Left colon (tissue), 2 donors: ENCODE results near the gene ALDH1A1. TPM values are rescaled to one million over a fixed set of nuclear protein-coding genes. Genes with fewer than 3 reads are reported as not detected.

Experiments
- ATAC-seq: fragments of 200-7000 bp; cut with Tn5 transposase; one replicate; pipeline ENCODE4 v1.9.1; 2020; ENCODE audit warnings: mild to moderate bottlenecking, moderate library complexity
- DNase-seq, 2 donors: peaks; one replicate each; pipeline ENCODE4 v3.0.0-alpha.2; 2020
- intact Hi-C, 2 donors: fragments of 100-400 bp; cut with DNase I in 1 of 2; cut with micrococcal nuclease in 1 of 2; formaldehyde crosslinking; loops; one replicate each; pipeline versions ENCODE4 v1.11.2 to v1.14.0; 2022; cut with DNase I, micrococcal nuclease
- total RNA-seq, 2 donors: library from RNA; stranded (reverse); fragmentation: NEBNext Ultra II Directional; extraction: Animal tissue kit (Norgen Biotek cat#: 25700); gene quantifications; one replicate each; pipeline ENCODE4 v1.2.1, GENCODE V29; 2021
- donor health status: DM: no; HTN: no; CAD: no.
- donor health status: DM: yes; HTN: yes; CAD: no.

The ALDH1A1 gene
- total RNA-seq, 2 donors from 2014 or later, result 91.0 to 105 TPM

GRCh38 chr9:72980600-72981265, 27.9 kb upstream of the ALDH1A1 start:
- ATAC-seq, result no peak
- no peak for DNase-seq
- intact Hi-C loops, result no loop called here

- intact Hi-C loops, result no loop called here
- ATAC-seq (no peak), DNase-seq (no peak)
Observed at GRCh38 chr9:72980183-72980582, 27.3 kb upstream of the ALDH1A1 start.

GRCh38 chr9:72979405-72980100, 26.7 kb upstream of the ALDH1A1 start:
- DNase-seq (no peak), ATAC-seq (no peak)

DNA sequence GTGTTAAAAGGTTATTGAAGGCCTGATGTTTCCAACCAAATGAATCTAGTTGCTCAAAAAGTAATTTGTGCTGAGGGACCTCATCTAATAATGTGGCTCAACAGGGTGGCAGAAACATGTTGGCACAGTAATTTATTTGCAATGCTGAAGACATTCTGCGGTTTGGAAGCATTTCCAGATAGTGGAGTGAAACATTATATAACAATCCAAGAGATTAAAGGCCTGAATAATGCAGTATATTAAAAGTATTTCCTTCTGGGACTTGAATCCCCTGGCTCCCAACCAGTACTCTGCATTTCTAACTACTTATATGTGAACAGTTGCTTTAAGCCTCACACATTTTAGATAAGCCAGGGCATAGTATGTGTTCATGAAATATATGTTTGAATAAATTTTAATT, 25.9 kb upstream of the ALDH1A1 start:
- ATAC-seq (no peak), DNase-seq (no peak)
- intact Hi-C loops, result no loop called here

More at GRCh38 chr9:72979405-72980100, 26.7 kb upstream of the ALDH1A1 start:
- intact Hi-C loops, result no loop called here

DNA sequence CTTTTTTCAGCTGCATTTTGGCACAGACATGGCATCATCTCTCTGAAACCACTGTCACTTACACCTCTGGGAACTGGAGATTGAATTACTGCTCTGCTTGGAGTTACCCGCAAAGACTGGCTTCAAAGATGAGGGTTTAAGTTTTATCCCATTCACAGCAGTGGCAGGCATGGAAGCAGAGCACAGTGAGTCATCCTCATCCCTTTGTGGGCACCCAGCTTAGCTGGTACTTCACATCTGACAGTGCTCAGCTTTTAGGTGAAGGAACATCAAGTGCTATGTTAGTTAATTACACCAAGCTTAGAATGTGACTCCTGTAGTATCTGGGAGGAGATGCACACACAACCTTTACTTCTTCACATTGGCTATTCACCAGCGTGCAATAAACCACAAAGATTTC, 24.8 kb upstream of the ALDH1A1 start:
- ATAC-seq, result no peak
- no peak for DNase-seq
- intact Hi-C loops, result no loop called here

GRCh38 chr9:72974501-72974900, 21.6 kb upstream of the ALDH1A1 start:
- intact Hi-C loops, result no loop called here
- ATAC-seq (no peak), DNase-seq (no peak)

DNA sequence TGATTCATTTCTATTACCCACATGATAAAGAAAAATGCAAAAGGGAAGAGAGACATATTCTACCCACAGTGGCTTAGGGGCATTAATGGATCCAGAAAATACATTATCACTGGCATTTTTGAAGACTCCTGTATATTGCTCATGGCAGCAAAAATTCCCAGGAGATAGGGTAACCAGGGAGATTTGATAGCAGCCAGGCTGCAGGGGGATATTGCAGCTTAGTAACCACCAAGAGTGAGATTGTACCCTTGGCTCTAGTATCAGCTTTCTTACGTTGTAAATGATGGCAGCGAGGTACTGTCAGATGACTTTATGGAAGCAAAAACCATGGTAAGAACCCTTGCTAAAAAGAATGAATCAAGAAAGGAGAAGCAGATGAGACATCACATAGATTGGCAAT, 19.8 kb upstream of the ALDH1A1 start:
- intact Hi-C loops, result no loop called here
- no peak for ATAC-seq
- DNase-seq, result no peak

DNA sequence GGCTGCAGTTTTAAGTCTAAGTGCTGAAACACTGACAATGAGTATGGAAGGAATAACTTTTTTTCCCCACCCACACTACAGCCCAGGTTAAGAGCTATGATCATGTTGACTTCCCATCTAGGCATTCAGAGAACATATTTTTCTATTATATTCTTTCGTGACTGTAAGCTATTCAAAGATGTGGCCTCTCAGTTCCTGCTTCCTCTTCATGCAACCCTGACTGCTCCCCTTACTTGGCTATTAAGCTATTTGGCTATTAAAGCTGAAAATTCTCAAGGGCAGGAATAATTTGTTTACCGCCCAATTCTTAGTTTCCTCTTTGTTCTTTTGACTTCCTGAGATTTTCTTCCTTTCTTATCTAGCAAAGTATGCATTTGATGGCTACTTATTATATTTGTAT, 18.6 kb upstream of the ALDH1A1 start:
- ATAC-seq (no peak), DNase-seq (no peak)
- intact Hi-C loops, result no loop called here

DNA sequence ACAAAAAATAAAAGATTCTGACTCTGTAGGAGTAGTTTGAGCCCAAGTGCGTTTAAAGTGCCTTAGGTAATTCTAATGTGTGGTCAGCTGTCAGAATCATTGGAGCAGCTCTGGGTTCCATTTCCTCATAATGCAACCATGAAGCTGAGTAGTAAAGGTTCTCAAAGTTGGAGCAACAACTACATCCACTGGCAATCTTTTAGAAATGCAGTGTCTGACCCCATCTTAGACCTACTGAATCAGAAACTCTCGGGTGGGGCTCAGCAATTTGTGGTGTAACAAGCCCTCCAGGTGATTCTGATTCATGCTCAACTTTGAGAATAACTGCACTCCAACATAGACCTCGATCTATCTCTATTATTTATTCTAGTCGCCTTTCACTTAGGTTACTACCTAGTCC, 7.6 kb upstream of the ALDH1A1 start:
- DNase-seq (no peak), ATAC-seq (peak; percentile 78)
- intact Hi-C loops, result no loop called here

DNA sequence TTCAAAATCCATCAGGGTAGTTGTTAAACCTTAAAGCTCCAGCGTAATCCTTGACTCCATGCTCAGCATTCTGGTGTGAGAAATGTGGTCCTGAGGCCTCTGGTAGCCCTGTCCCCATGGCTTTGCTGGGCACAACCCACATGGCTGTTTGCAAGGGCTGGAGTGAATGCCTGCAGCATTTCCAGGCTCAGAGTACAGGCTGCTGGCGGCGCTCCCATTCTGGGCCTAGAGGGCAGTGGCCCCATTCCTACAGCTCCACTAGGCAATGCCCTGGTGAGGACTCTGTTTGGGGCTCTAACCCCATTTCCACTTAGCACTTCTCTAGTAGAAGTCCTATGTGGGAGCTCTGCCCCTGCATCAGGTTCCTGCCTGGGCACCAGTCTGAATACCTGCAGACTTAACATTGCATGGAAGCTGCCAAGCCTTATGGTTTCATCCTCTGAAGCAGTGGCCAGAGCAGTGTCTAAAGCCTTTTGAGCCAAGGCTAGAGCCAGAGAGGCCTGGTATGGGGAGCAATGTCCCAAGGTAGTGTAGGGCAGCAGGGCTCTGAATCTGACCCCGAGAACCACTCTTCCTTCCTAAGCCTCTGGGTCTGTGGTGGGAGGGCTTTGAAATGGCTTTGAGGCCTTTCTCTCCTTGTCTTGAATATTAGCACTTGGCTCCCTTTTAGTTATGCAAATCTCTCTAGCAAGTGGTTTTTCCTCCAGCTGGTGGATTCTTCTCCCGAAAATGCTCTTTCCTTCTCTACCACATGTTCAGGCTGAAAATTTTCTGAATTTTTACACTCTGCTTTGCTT, 5.8 kb upstream of the ALDH1A1 start:
- intact Hi-C loops, result loop anchor here in 1 of 2 donors (5.0 to 10.0 kb wide), 2 partner anchors 66 to 86 kb away; no protein-coding TSS in a partner anchor
- DNase-seq (no peak), ATAC-seq (no peak)

DNA sequence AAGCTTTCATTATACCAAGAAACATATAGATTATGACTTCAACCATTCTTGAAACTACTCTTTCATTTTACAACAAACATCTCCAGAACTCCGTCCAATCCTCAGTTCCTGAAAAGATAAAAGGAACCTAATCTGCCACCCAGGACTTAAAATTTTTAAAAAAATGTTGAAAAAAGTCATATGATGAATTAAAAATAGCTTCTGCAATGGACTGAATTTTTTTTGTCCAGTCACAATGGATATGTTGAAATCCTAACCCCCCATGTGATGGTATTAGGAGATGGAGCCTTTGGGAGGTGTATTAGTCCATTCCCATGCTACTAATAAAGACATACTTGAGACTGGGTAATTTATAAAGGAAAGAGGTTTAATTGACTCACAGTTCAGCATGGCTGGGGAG, 2.7 kb upstream of the ALDH1A1 start:
- DNase-seq, result no peak
- intact Hi-C loops, result loop anchor here in 1 of 2 donors (5.0 to 10.0 kb wide), 2 partner anchors 69 to 83 kb away; no protein-coding TSS in a partner anchor
- no peak for ATAC-seq

GRCh38 chr9:72955126-72955455, 2.2 kb upstream of the ALDH1A1 start:
- intact Hi-C loops, result loop anchor here in 1 of 2 donors (5.0 to 10.0 kb wide), 2 partner anchors 70 to 83 kb away; no protein-coding TSS in a partner anchor
- ATAC-seq, result no peak
- DNase-seq, result no peak

DNA sequence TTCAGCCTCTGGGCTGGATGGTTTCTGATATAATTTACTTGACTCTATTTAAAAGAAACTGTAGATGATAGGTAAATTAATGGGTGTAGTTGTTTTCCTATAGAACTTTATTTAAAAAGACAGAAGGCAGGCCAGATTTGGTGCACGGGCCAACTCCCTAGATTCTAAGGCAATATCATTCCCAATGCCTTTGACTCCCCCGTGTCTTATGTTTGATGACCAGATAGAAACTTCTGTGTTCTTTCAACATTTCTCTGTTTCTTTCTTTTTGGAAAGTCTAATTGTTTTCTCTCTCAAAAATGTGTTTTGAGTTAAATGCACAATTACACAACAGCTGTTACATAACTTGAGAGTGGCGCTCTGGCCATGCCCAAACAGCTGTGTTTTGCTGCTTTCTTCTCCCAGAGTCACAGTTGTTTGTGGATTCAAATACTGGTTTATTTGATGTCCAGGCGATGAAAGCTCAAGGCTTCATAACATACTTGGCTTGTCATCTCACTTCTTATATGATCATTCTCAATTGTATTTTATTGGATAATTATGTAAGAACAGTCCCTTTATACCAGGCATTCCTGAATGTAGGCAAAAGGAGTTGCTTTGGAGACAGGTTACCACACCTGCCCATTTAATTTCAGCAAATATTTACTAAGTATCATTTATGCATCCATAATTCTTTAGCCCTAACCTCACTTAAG, 1.7 kb upstream of the ALDH1A1 start:
- DNase-seq (no peak), ATAC-seq (peak; percentile 74)
- intact Hi-C loops, result loop anchor here in 1 of 2 donors (5.0 to 10.0 kb wide), 2 partner anchors 70 to 82 kb away; no protein-coding TSS in a partner anchor

DNA sequence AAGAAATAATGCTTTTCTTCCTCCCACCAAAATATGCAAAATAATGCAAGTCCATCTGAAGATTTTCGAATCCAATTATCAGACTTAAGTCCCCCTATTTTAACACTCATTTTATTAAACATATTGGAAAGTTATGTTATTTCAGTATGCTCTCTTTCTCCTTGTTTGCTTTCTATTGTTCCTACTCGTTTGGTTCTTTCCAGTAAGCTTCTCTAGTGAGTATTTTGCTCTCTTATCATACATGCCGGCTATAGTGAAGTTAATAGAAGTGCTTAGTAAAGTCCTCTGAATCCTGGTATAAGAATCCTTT, 517 bp downstream of the ALDH1A1 start:
- intact Hi-C loops, result loop anchor here in 1 of 2 donors (10.0 kb wide), 1 partner anchor 72 kb away; no protein-coding TSS in a partner anchor
- DNase-seq (no peak), ATAC-seq (no peak)

DNA sequence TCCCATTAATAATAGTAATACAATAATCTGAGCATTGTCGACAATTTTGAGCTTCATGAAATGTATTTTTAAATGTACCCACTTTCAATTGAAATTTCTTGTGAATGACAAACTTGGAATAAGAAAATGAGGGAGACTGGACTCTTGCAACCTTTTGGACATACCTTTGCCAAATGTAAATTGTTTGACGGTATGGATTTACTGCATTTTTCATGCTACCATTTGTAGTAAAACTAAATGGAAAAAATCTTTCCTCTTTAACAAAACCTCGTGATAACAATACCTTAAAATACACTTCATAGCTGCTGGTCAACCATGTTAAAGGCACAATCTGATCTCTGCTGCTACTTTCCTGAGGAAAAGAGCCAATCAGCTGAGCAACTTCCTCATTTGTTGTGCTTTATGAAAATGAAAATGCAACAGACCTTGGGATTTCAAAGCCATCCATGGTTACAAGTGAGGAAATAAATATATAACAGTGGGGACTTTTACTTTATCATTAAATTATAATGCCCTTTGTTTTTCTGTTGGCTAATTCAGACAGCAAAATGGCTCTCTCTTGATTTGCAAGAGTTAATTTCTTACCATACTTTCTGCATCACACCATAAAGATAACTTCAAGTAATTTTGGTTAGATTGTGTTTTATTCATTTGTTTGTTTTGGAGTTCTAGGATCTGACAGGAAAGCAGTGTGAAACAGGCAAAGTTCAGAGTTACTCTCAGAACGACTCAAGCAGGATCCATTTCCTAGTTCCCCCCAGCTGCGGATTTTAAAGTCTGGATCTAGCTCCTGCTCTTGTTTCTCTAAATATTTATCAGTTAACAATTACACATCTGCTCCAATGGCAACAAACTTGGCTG, 1.1 kb downstream of the ALDH1A1 start:
- intact Hi-C loops, result loop anchor here in 1 of 2 donors (10.0 kb wide), 1 partner anchor 73 kb away; no protein-coding TSS in a partner anchor
- DNase-seq (no peak), ATAC-seq (peak; percentile 45)

DNA sequence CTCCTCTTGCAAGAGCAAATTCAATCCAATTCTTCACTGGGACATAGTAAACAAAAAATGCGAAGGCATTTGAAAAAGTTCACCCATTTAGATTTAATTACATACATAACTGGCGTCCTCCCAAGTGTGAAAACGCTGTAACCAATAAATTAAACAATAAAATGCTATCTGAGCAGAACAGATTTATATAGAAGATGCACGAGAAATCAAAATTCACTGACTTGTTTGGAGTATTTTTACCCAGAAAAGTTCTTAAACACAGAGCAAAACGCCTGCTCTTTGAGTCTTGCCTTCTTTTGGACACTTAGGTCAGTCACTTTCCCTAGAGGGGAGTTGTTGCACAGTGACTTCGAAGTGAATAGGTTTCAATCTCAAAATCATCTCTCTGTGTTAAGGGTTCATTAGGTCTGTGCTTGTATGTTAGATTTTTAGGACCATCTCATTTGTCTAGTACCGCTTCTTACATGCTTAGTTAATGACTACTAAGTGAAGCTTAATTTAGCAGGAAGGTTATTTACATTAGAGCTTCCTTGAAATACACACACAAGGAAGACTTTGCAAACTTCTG, 1.9 kb downstream of the ALDH1A1 start:
- no peak for ATAC-seq
- intact Hi-C loops, result loop anchor here in 1 of 2 donors (10.0 kb wide), 1 partner anchor 74 kb away; no protein-coding TSS in a partner anchor

GRCh38 chr9:72949918-72950325, 2.9 kb downstream of the ALDH1A1 start:
- intact Hi-C loops, result loop anchor here in 1 of 2 donors (10.0 kb wide), 1 partner anchor 75 kb away; no protein-coding TSS in a partner anchor
- ATAC-seq, result no peak
- no peak for DNase-seq

More for the DNA sequence above, 1.9 kb downstream of the ALDH1A1 start:
- no peak for DNase-seq

DNA sequence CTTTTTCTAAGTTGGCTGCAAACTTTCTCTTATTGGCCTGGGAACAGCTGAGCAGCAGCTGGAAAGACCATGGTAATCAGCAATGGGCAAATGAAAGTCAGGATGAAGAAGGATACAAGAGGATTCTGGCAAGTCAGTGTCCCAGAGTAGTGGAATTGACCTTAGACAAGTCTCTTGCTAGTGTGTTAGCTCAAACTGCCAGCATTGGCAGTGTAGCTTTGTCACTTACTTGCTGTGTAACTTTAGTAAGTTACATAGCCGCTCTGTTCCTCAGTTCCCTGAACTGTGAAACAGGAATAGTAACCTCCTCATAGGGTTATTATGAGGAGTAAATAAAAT, 3.6 kb downstream of the ALDH1A1 start:
- ATAC-seq, result no peak
- DNase-seq, result no peak
- intact Hi-C loops, result no loop called here
